HepG2 (cell line): Measurements from ENCODE around the gene MFNG. TPM values are rescaled to one million over a fixed set of nuclear protein-coding genes. Genes with fewer than 3 reads are reported as not detected.

Experiments used
- ATAC-seq: fragments of 200-7000 bp; cut with Tn5 transposase; 3 replicates; pipeline ENCODE4 v1.9.1; 2020; ENCODE audit warnings: mild to moderate bottlenecking, moderate library complexity
- BruUV-seq: library from RNA; stranded (reverse); fragments of 400-500 nt; replicated peaks from 2 replicates; lab custom pipeline; 2021; lab: Mats Ljungman, UMichigan
- CTCF ChIA-PET: fragments of 300-600 bp; formaldehyde crosslinking; extraction: SDS; loops from one replicate; lab custom pipeline; 2021; ENCODE audit warnings: low total read pairs, inconsistent platforms, low intra/inter-chr PET ratio; lab: Yijun Ruan, JAX
- POLR2A ChIA-PET: fragments of 350-600 bp; sonication (Branson Sonifier 250); formaldehyde crosslinking; loops from one replicate; lab custom pipeline; 2020; ENCODE audit warnings: antibody characterized with exemption, inconsistent platforms; lab: Yijun Ruan, JAX
- DNase-seq: peaks from one replicate; pipeline ENCODE4 v3.0.0-alpha.2; 2015; ENCODE audit warnings: low spot score
- FAIRE-seq: peaks from 3 replicates; lab custom pipeline; 2011; peaks lifted over from hg19 to GRCh38; lab: Jason Lieb, UNC
- H2AFZ ChIP-seq: one replicate; pipeline ENCODE4 v1.6.1; 2011; ENCODE audit warnings: low read length, inconsistent platforms
- H3K27ac ChIP-seq: fragments of 300-600 bp; 3 replicates; pipeline ENCODE4 v1.8.0; 2011; ENCODE audit warnings: mixed run types, mild to moderate bottlenecking, mixed read lengths, low read length, inconsistent platforms; ENCODE audit not compliant: insufficient read depth; ENCODE audit errors: extremely low read length
- H3K27me3 ChIP-seq, 2 experiments: fragments of 200-600 bp in 1 of 2; 2 replicates in 1 of 2; 3 replicates in 1 of 2; pipeline versions ENCODE4 v1.6.0 to v1.8.0; 2011; ENCODE audit warnings: low read length in 2 of 2, mild to moderate bottlenecking in 2 of 2, moderate library complexity in 2 of 2, inconsistent platforms in 1 of 2; ENCODE audit not compliant: insufficient read depth in 2 of 2, control insufficient read depth in 1 of 2
- H3K36me3 ChIP-seq, 2 experiments: fragments of 200-600 bp in 1 of 2; replicated peaks in 1 of 2; 2 replicates in 1 of 2; 3 replicates in 1 of 2; pipeline versions ENCODE4 v1.5.1 to v1.8.0; 2011; ENCODE audit warnings: low read length in 2 of 2, inconsistent platforms in 1 of 2; ENCODE audit not compliant: insufficient read depth in 2 of 2, control insufficient read depth in 1 of 2
- H3K4me1 ChIP-seq: 2 replicates; pipeline ENCODE4 v1.5.1; 2012; ENCODE audit warnings: low read length, inconsistent platforms; ENCODE audit not compliant: insufficient read depth
- H3K4me2 ChIP-seq: 2 replicates; pipeline ENCODE4 v1.6.0; 2011; ENCODE audit warnings: low read depth, low read length, inconsistent platforms
- H3K4me3 ChIP-seq, 3 experiments: fragments of 200-600 bp in 1 of 3; sonication (generic), shearing (Covaris generic) in 1 of 3; replicated peaks in 1 of 3; 2 replicates each; pipeline ENCODE4 v1.5.1; 2011 to 2016; ENCODE audit warnings: low read length in 3 of 3, inconsistent platforms in 2 of 3, low read depth in 2 of 3, mild to moderate bottlenecking in 2 of 3, control low read depth in 1 of 3, mixed read lengths in 1 of 3; ENCODE audit not compliant: insufficient read depth in 1 of 3
- H3K79me2 ChIP-seq: one replicate; pipeline ENCODE4 v1.6.1; 2011; ENCODE audit warnings: low read length, inconsistent platforms; ENCODE audit not compliant: insufficient read depth
- H3K9ac ChIP-seq: 2 replicates; pipeline ENCODE4 v1.6.0; 2011; ENCODE audit warnings: mild to moderate bottlenecking, low read depth, low read length, inconsistent platforms; ENCODE audit not compliant: insufficient read depth
- H3K9me3 ChIP-seq: 2 replicates; pipeline ENCODE4 v1.5.1; 2012; ENCODE audit warnings: mild to moderate bottlenecking, low read length
- H4K20me1 ChIP-seq: 2 replicates; pipeline ENCODE4 v1.6.0; 2011; ENCODE audit warnings: inconsistent platforms, mild to moderate bottlenecking, low read length, moderate library complexity; ENCODE audit not compliant: insufficient read depth
- AKNA ChIP-seq: sonication (generic); formaldehyde crosslinking; IDR thresholded peaks from 2 replicates; pipeline ENCODE4 v1.4.0; 2020; ENCODE audit warnings: missing genetic modification reagents, borderline replicate concordance
- ATRX ChIP-seq: sonication (generic); formaldehyde crosslinking; IDR thresholded peaks from 2 replicates; pipeline ENCODE4 v1.4.0; 2020; ENCODE audit warnings: missing genetic modification reagents, borderline replicate concordance
- DR1 ChIP-seq: sonication (generic); formaldehyde crosslinking; IDR thresholded peaks from 2 replicates; pipeline ENCODE4 v1.8.0; 2021; ENCODE audit warnings: mild to moderate bottlenecking, missing genetic modification reagents, inconsistent platforms
- PCBP1 ChIP-seq: fragments of 200-400 bp; formaldehyde crosslinking; IDR thresholded peaks from 2 replicates; pipeline ENCODE4 v1.6.1; 2017; ENCODE audit warnings: mild to moderate bottlenecking, low read depth, low read length, borderline replicate concordance
- SALL1 ChIP-seq: sonication (generic); formaldehyde crosslinking; IDR thresholded peaks from 2 replicates; pipeline ENCODE4 v1.8.0; 2022; ENCODE audit warnings: mild to moderate bottlenecking, missing genetic modification reagents
- SALL2 ChIP-seq: sonication (generic); formaldehyde crosslinking; IDR thresholded peaks from 2 replicates; pipeline ENCODE4 v1.8.1; 2023; ENCODE audit warnings: mild to moderate bottlenecking, missing genetic modification reagents, inconsistent platforms
- ZBTB38 ChIP-seq: sonication (generic); formaldehyde crosslinking; IDR thresholded peaks from 2 replicates; pipeline ENCODE4 v1.5.1; 2020; ENCODE audit warnings: mild to moderate bottlenecking, missing genetic modification reagents
- ZNF235 ChIP-seq: sonication (generic); formaldehyde crosslinking; IDR thresholded peaks from 2 replicates; pipeline ENCODE4 v1.8.1; 2023; ENCODE audit warnings: mild to moderate bottlenecking, missing genetic modification reagents, borderline replicate concordance
- ZNF256 ChIP-seq: sonication (generic); formaldehyde crosslinking; conservative IDR thresholded peaks from 2 replicates; pipeline ENCODE4 v1.4.0; 2020; ENCODE audit warnings: missing genetic modification reagents
- ZNF275 ChIP-seq: sonication (generic); formaldehyde crosslinking; IDR thresholded peaks from 2 replicates; pipeline ENCODE4 v1.8.0; 2022; ENCODE audit warnings: missing genetic modification reagents, mild to moderate bottlenecking, inconsistent platforms, borderline replicate concordance
- ZNF30 ChIP-seq: sonication (generic); formaldehyde crosslinking; IDR thresholded peaks from 2 replicates; pipeline ENCODE4 v1.5.0; 2020; ENCODE audit warnings: mild to moderate bottlenecking, missing genetic modification reagents
- ZNF713 ChIP-seq: sonication (generic); formaldehyde crosslinking; IDR thresholded peaks from 2 replicates; pipeline ENCODE4 v1.4.0; 2020; ENCODE audit warnings: mild to moderate bottlenecking, missing genetic modification reagents
- WGBS: methylation state at CpG from one replicate; pipeline ENCODE4 v1.1.6; 2017; ENCODE audit warnings: low lambda C conversion rate; 5-methylcytosine and 5-hydroxymethylcytosine counted together
- in situ Hi-C: cut with HindIII; loops from 2 replicates; pipeline ENCODE4 v1.10.0; 2017; ENCODE audit warnings: low pct_unique_long_range_greater_than_20kb; ENCODE audit not compliant: extremely low pct_ligation_motif_present
- intact Hi-C: fragments of 100-400 bp; cut with micrococcal nuclease; formaldehyde crosslinking; loops from one replicate; pipeline ENCODE4 v1.10.0; 2022; ENCODE audit not compliant: unreplicated experiment
- polyA plus RNA-seq, 8 experiments: library from polyadenylated mRNA; depleted of rRNA in 3 of 8; stranded (reverse) in 7 of 8; unstranded in 1 of 8; fragments of >200 nt; fragmentation: Illumina TruSeq in 4 of 8; extraction: Trizol in 4 of 8; gene quantifications; 2 replicates each; pipeline versions ENCODE4 v1.2.1 to v1.2.3, GENCODE V29; 2011 to 2016; ENCODE audit warnings: low read depth in 4 of 8, missing spikeins in 1 of 8, mixed read lengths in 1 of 8; ENCODE audit not compliant: insufficient read depth in 1 of 8
- total RNA-seq, 5 experiments: library from RNA; depleted of rRNA; stranded (reverse); fragments of >200 nt; fragmentation: Illumina TruSeq; extraction: Trizol; gene quantifications; 2 replicates each; pipeline ENCODE4 v1.2.3, GENCODE V29; 2016; ENCODE audit warnings: low read depth in 1 of 5

Gene MFNG
- total and polyA plus RNA-seq, 2 of the 13 experiments (the other 11 are each of a cell fraction or from before 2014, with no cell fraction given) = 1.0 to 11.7 TPM

- TF ChIP-seq ZNF275 (CRISPR knock-in tag) = no peak
- TF ChIP-seq ZNF713 (CRISPR knock-in tag) = no peak
- no peak for TF ChIP-seq ZNF256 (CRISPR knock-in tag)
- TF ChIP-seq ZNF235 (CRISPR knock-in tag) = no peak
These were observed 35.0 kb downstream of the MFNG start (continued) for GRCh38 chr22:37451218-37451617.

- no peaks in the 10 kb centered on the region for H4K20me1 ChIP-seq
- no peak for DNase-seq
- POLR2A ChIA-PET = interaction anchor here (0.6 kb wide), 1 partner anchor 63 kb away, joined by 3 read pairs; no protein-coding TSS in a partner anchor
- no peak overlapping the region for H2AFZ ChIP-seq
- peaks cover 0 to 18% of the 10 kb centered on the region in 2 experiments; a peak in 4 of 5 replicates for H3K27me3 ChIP-seq
- in situ Hi-C loops (no loop called here), intact Hi-C loops (no loop called here)
- 18% methylated on average over 9 of the region's 15 CpGs for WGBS
- no peak overlapping the region for H3K9ac ChIP-seq
- H3K4me1 ChIP-seq = peaks cover 7% of the 10 kb centered on the region
- BruUV-seq = no TSS peak
- no peak overlapping the region for H3K27ac ChIP-seq
- ATAC-seq = no peak
- H3K79me2 ChIP-seq = no peaks in the 10 kb centered on the region
- H3K36me3 ChIP-seq = no peaks in the 10 kb centered on the region
- H3K4me2 ChIP-seq = no peak overlapping the region
- no peaks in the 10 kb centered on the region for H3K9me3 ChIP-seq
- no peak for FAIRE-seq
- H3K4me3 ChIP-seq = no peak overlapping the region
- CTCF ChIA-PET = no interaction called here
- no peak for TF ChIP-seq ATRX (CRISPR knock-in tag)
- no peak for TF ChIP-seq SALL2 (CRISPR knock-in tag)
- no peak for TF ChIP-seq SALL1
- no peak for TF ChIP-seq ZNF30 (CRISPR knock-in tag)
- no peak for TF ChIP-seq ZBTB38
- no peak for TF ChIP-seq PCBP1
- TF ChIP-seq DR1 = no peak
- no peak for TF ChIP-seq AKNA (CRISPR knock-in tag)
These were observed 36.7 kb downstream of the MFNG start for GRCh38 chr22:37449331-37450001.
